Stimulated activated CD4-positive, alpha-beta T cell treated with anti-CD3 and anti-CD28 coated beads, Interleukin-4, amount 100 ng/mL, for 4 hours (primary cell): ENCODE results near the gene CEMIP2.

Source experiments
- DNase-seq, 2 experiments: peaks; one replicate each; pipeline ENCODE4 v3.0.0-alpha.2; 2020

Gene CEMIP2

GRCh38 chr9:71634752-71635151 lies 133.6 kb downstream of the CEMIP2 start:
- DNase-seq: no peak
